GM21723 (cell line): Measurements from ENCODE around the gene LAMP5.

Experiments used
- ATAC-seq: cut with Tn5 transposase; IDR thresholded peaks from one replicate; pipeline ENCODE4 v1.9.1; 2021; ENCODE audit warnings: mild to moderate bottlenecking, moderate library complexity; ENCODE audit not compliant: unreplicated experiment

LAMP5 gene

GRCh38 chr20:9531581-9531980 is 17.2 kb downstream of the LAMP5 start:
- ATAC-seq: no peak

- no peak for ATAC-seq
These were observed 17.9 kb downstream of the LAMP5 start for GRCh38 chr20:9532069-9532838.

GRCh38 chr20:9534025-9534424 is 19.6 kb downstream of the LAMP5 start:
- ATAC-seq: no peak

GRCh38 chr20:9535449-9535848 is 21.1 kb downstream of the LAMP5 start:
- no peak for ATAC-seq

- no peak for ATAC-seq
These were observed 28.8 kb downstream of the LAMP5 start for GRCh38 chr20:9543214-9543613.

GRCh38 chr20:9550283-9550682 is 35.9 kb downstream of the LAMP5 start:
- ATAC-seq: no peak

- no peak for ATAC-seq
These were observed 36.5 kb downstream of the LAMP5 start for GRCh38 chr20:9550871-9551270.

GRCh38 chr20:9551808-9552550 is 37.6 kb downstream of the LAMP5 start:
- no peak for ATAC-seq

GRCh38 chr20:9555781-9556180 is 41.4 kb downstream of the LAMP5 start:
- no peak for ATAC-seq

GRCh38 chr20:9557411-9557810 is 43.0 kb downstream of the LAMP5 start:
- ATAC-seq: no peak

- ATAC-seq: no peak
These were observed 51.6 kb downstream of the LAMP5 start for GRCh38 chr20:9565910-9566550.

GRCh38 chr20:9566977-9567376 is 52.6 kb downstream of the LAMP5 start:
- ATAC-seq: no peak

- ATAC-seq: no peak
These were observed 56.2 kb downstream of the LAMP5 start for GRCh38 chr20:9570612-9571011.

GRCh38 chr20:9571783-9572182 is 57.4 kb downstream of the LAMP5 start:
- no peak for ATAC-seq

- ATAC-seq: no peak
These were observed 58.3 kb downstream of the LAMP5 start for GRCh38 chr20:9572670-9573069.

- ATAC-seq: no peak
These were observed 59.2 kb downstream of the LAMP5 start for GRCh38 chr20:9573335-9574151.

- ATAC-seq: no peak
These were observed 59.8 kb downstream of the LAMP5 start for GRCh38 chr20:9574181-9574580.

- no peak for ATAC-seq
These were observed 60.4 kb downstream of the LAMP5 start for GRCh38 chr20:9574776-9575175.

- ATAC-seq: no peak
These were observed 61.4 kb downstream of the LAMP5 start for GRCh38 chr20:9575836-9576235.

GRCh38 chr20:9576695-9577094 is 62.3 kb downstream of the LAMP5 start:
- ATAC-seq: no peak

- ATAC-seq: no peak
These were observed 63.0 kb downstream of the LAMP5 start for GRCh38 chr20:9577397-9577796.
